HG03575 (cell line): ENCODE measurements around the gene MINDY3.

Experiments used
- ATAC-seq: cut with Tn5 transposase; IDR thresholded peaks from one replicate; pipeline ENCODE4 v1.9.1; 2021; ENCODE audit not compliant: unreplicated experiment, insufficient number of reproducible peaks, low FRiP score; ENCODE audit errors: extremely low read depth

MINDY3 gene

DNA sequence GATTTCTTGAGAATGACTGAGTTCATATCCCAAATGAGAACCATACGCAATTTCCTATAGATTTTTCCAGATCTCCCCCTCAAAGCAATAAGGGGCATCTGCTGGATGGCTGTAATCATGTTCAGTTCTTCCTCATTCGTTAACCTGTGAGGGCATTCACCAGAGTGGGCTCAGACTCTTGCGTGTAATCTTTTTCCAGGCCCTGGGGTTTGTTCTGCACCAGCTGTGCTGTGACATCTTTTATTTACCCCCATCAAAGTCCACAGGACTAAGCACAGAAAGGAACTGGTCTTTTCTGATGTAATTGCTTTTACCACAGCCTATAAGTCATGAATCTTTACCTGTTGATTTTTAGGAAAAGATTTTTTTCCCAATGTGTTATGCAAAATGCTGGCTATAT, 112.7 kb downstream of the MINDY3 start:
- no peak for ATAC-seq

DNA sequence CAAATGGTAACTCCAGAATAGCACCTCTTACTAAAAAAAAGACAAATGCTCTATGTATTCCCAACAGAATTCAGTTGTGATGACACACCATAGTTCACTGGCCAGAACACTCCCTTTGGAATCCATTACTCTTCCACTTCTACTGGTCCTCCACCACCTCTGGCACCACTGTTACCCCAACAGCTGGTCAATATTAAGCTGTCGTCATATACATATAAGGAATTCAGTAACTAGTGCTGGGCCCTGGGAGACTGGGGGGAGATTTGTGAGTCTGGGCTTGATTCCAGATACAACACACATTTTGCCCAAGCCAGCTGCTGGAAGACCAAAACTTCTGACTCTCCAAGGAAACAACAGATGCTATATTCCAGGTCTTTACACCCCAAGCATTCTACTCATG, 114.6 kb downstream of the MINDY3 start:
- no peak for ATAC-seq

DNA sequence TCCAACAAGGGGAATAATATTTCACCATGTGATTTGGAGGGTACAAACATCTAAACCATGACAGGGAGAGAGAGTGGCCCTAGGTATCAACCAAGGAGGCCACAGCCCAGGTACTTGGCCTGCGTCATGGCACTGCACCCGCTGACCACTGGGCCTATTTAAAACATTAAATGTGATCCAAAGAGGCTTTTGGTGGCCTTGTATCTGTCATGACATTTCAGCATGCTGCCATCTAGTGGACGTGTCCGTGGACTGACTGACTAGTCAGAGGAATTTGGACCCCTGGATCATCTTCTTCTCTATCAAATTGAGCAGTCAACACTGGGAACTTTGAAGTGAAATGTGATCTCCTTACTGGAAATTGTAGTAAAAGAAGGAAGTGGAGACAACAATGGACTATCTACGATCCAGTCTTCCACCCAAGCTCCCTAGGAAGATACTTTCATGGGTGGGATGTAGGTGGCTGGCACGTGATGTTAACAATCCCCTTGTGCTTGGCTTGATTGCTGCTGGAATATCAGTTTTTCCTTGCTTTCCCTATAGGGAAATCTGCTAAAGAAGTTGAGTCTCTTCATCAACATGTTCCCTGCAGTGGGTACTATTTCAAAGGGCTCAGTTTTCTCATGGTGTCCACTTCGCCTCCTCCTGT, 116.0 kb downstream of the MINDY3 start:
- no peak for ATAC-seq

DNA sequence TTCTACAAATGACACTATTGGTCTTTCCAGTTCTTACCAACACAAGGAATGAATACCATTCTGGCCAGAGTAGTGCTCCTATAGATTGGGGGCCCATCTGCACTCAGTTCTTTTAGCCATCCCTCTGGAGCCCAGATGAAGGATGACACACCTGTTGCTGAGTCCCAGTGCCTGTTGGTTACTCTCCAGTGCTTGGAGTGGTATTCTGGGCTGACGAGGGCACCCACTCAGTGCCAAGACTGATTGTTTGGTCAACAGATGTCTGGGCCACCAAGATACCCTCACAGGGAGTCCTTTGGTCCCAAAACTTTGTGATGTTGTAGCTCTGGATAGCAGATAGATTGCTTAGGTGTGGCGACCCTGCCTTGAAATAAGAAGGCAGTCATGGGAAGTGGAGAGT, 116.9 kb downstream of the MINDY3 start:
- ATAC-seq: no peak

DNA sequence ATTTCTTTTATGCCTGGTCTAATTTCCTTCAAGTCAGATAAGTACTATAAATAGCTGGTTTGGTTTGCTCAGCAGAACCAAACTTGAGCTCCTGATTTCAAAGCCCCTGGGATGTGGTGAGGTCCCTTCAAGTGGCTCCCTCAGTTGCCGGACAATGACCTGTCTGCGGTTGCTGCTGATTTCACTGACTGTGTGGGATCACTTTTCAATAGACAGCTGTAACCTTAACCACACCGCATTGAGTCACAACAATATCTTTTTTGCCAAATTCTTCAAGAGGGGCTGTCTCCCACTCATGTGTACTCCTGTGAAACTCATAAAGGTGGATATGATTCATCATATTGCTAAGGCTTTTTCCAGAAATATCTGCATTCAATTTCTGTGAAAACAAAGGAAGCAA, 117.5 kb downstream of the MINDY3 start:
- ATAC-seq: no peak

DNA sequence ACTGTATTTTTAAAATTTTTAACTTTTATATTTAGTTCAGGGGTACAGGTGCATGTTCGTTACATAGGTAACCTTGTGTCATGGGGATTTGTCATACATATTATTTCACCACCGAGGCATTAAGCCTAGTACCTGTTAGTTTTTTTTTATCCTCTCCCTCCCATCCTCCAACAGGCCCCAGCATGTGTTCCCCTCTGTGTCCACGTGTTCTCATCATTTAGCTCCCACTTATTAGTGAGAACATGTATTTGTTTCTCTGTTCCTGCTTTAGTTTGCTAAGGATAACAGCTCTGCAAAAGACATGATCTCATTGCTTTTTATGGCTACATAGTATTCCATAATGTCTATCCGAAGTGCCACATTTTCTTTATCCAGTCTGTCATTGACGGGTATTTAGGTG, 118.2 kb downstream of the MINDY3 start:
- no peak for ATAC-seq

DNA sequence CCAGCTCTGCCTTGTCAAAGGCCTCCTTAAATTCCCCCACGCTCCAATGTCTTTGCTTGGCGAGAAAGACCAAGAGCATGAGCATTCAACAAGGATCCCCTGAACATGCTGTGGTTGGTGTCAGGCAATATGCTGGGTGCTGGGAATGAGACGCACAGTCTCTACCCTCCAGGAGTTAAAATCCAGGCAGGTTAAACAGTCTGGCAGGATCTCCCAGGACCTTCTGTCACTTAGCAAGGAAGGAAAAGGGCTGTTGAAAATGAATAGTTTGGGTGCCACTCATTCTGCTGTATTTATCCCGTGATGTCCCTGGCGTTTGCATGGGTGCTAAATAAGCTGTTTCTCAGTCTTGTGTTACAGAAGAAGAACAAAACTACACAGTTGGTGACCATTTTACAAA, 118.7 kb downstream of the MINDY3 start:
- no peak for ATAC-seq

DNA sequence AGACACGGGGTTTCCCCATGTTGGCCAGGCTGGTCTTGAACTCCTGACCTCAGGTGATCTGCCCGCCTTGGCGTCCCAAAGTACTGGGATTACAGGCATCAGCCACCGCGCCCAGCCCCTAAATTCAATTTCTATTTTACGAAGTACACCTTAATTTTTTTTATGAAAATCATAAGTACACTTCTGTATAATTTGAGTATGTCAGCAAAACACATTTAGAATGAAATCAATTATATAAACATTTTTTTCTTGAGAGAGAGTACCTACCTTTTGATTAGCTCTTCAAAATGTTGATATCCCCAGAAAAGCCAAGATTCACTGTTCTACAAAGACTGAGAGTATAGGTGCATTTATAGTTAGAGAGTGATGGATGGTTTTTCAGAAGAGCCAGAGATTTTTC, 120.0 kb downstream of the MINDY3 start:
- ATAC-seq: no peak

DNA sequence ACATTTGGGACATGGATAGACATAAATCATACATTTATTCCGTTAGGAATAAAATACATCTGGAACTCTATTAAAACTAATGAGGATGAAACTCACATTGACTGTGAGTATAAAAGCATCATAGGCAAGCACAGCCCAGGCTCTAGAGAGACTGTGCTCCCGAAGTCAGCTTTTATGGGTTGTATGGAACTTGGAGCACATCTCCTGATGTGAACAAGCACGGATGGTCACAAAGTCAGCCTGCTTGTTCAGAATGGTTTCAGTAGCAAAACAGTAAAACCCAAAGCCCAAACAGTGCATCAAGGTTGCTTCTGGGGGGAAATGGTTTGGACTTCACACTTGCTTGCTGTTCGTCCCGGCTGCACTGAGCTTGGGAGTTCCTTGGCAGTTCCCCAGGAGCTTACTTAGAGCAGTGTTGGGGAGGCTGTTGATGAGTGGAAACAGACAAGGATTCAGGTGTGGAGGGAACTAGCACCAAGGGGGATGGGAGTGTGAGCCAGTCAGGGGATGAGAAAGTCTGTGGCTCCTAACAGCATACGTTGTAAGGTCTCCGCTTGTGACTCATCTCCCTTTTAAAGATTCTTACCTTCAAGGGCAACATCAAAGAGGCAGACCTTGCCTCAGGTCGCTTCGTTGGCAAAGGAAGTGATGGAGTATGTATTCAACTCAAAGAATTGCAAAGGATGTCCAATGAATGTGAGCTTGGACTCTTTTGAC, 120.9 kb downstream of the MINDY3 start:
- ATAC-seq: no peak

DNA sequence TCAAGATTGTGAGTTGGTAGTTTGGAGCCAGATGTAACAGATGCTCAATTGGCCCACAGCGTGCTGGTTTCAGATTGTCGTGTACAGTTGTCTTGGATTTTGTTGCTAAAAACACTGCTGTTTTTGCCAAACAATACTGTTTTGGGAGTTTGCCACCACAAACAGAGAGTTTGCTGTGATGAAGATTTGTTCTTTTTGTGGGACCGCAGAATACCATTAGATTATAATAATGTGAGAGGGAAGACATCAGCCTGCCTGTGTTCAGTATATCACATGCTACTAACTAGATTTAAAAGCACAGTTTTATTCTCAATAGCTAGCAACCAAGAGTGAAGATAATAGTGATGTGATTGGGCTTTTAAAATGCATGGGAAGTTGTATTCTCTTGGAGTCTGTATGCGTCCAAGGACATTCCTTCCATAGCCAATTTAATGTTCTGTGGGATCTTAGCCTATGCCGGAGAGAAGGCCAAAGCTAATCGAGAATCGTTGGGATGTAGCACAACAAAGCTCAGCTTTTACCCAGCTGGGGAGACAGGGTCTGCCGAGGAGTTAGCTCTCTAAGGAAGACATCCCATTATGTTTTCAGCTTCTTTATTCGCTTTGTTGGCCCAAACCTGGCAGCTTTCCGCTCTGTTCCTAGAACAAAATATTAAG, 121.9 kb downstream of the MINDY3 start:
- no peak for ATAC-seq

DNA sequence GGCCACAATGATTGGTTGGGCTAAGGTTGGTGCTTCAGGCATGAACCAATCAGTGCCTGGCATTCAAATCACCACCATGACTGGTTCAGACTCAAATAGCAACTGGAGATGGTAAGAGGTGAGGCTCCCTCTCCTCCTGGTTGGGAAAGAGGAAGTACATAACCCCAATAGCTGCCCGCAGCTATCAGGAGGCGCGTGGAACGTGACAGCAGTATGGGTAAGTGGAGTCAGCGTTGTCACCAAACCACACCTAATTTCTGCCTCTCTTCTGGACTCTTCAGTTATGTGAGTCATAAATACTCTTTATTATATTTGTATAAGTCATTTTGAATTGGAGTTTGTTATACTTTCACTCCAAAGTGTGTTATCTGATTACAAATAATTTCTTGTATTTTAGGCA, 122.7 kb downstream of the MINDY3 start:
- no peak for ATAC-seq

DNA sequence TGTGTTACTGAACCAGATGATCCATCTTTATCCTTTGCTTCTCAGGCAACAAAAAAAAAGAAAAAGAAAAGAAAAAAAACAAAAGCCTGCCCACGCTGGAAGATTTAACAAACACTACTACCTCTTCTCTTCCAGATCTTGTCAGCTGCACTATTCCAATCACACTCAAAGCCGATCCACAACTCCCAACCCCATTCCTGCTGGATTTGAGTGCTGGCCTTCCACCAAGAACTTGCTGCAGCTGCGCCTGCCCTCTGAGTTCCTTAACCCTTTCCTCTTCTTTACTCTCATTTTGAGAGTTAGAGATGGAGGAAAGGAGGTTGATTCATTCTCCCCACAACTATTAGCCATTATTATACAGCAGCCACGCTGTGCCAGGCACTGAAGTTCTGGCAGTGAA, 124.5 kb downstream of the MINDY3 start:
- no peak for ATAC-seq

DNA sequence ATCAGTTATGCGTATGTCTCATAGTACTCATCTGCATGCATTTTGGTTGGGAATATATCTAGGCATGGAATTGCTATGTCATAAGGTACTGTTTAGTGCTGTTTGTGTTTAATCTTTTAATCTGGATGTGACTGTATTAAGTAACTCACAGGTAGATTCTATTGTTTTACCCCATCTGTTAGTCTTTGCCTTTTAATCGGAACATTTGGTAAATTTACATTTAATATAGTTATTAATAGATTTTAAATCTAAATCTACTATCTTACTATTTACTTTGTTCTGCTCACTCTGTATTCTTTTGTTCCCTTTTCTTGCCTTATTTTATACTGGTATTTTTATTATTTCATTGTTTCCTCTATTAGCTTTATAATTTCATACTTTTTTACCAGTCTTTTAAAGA, 130.0 kb downstream of the MINDY3 start:
- ATAC-seq: no peak

DNA sequence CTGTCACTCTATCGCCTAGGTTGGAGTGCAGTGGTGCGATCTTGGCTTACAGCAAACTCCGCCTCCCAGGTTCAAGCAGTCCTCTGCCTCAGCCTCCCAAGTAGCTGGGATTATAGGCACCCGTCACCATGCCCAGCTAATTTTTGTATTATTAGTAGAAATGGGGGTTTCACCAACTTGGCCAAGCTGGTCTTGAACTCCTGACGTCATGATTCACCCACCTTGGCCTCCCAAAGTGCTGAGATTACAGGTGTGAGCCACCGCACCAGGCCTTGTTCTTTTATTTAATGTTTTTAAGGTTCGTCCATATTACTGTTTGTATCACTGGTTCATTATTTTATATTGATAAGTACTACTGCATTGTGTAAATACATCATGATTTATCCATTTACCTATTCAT, 130.4 kb downstream of the MINDY3 start:
- no peak for ATAC-seq
